Hepatocyte (in vitro differentiated cells): ENCODE data around the gene USP43. TPM values are rescaled to one million over a fixed set of nuclear protein-coding genes. Genes with fewer than 3 reads are reported as not detected.

Source experiments
- DNase-seq: peaks from one replicate; pipeline ENCODE4 v3.0.0-alpha.2; 2016; ENCODE audit warnings: low spot score
- H2AFZ ChIP-seq: fragments of 200-600 bp; sonication (generic); 2 replicates; pipeline ENCODE4 v1.6.0; 2016; ENCODE audit warnings: antibody characterized with exemption, mild to moderate bottlenecking
- H3K27ac ChIP-seq: fragments of 200-600 bp; sonication (generic); 2 replicates; pipeline ENCODE4 v1.5.1; 2016; ENCODE audit warnings: mild to moderate bottlenecking
- H3K27me3 ChIP-seq: fragments of 200-600 bp; sonication (generic); 2 replicates; pipeline ENCODE4 v1.6.1; 2016
- H3K36me3 ChIP-seq: fragments of 200-600 bp; sonication (generic); replicated peaks from 2 replicates; pipeline ENCODE4 v1.5.1; 2016; ENCODE audit warnings: low read depth; ENCODE audit not compliant: insufficient read depth
- H3K4me1 ChIP-seq: fragments of 200-600 bp; sonication (generic); 2 replicates; pipeline ENCODE4 v1.5.1; 2016; ENCODE audit warnings: mild to moderate bottlenecking, moderate library complexity; ENCODE audit not compliant: insufficient read depth
- H3K4me2 ChIP-seq: fragments of 200-600 bp; sonication (generic); 2 replicates; pipeline ENCODE4 v1.6.0; 2016
- H3K4me3 ChIP-seq: fragments of 200-600 bp; sonication (generic); 2 replicates; pipeline ENCODE4 v1.5.1; 2016; ENCODE audit warnings: mild to moderate bottlenecking
- H3K79me2 ChIP-seq: fragments of 200-600 bp; sonication (generic); 2 replicates; pipeline ENCODE4 v1.6.0; 2017; ENCODE audit warnings: mild to moderate bottlenecking
- H3K9me2 ChIP-seq: fragments of 200-600 bp; sonication (generic); replicated peaks from 2 replicates; pipeline ENCODE4 v1.6.0; 2017; ENCODE audit warnings: mild to moderate bottlenecking; ENCODE audit not compliant: insufficient read depth
- H3K9me3 ChIP-seq: fragments of 200-600 bp; sonication (generic); 2 replicates; pipeline ENCODE4 v1.5.1; 2016; ENCODE audit warnings: low read depth, mild to moderate bottlenecking
- H4K20me1 ChIP-seq: fragments of 200-600 bp; sonication (generic); 2 replicates; pipeline ENCODE4 v1.6.0; 2016; ENCODE audit warnings: mild to moderate bottlenecking; ENCODE audit not compliant: insufficient read depth, poor library complexity, severe bottlenecking
- EZH2 ChIP-seq: fragments of 200-600 bp; sonication (generic); IDR thresholded peaks from 2 replicates; pipeline ENCODE4 v1.6.1; 2016; ENCODE audit warnings: antibody characterized with exemption, mild to moderate bottlenecking, borderline replicate concordance
- EZH2phosphoT487 ChIP-seq: fragments of 200-600 bp; sonication (generic); IDR thresholded peaks from one replicate; pipeline ENCODE4 v1.6.1; 2018; ENCODE audit warnings: antibody characterized with exemption, mild to moderate bottlenecking, low read depth, moderate library complexity; ENCODE audit not compliant: unreplicated experiment, severe bottlenecking
- WGBS: methylation state at CpG from one replicate; pipeline ENCODE4 v1.1.6; 2016; ENCODE audit warnings: low lambda C conversion rate; ENCODE audit errors: missing lambda C conversion rate; 5-methylcytosine and 5-hydroxymethylcytosine counted together
- polyA plus RNA-seq: library from polyadenylated mRNA; unstranded; fragments of >200 nt; fragmentation: Nextera tagmentation; extraction: Ambion mirVana; gene quantifications from 2 replicates; pipeline ENCODE4 v1.2.1, GENCODE V29; 2016
- total RNA-seq: library from RNA; depleted of rRNA; stranded (reverse); fragments of >200 nt; gene quantifications from 2 replicates; pipeline ENCODE4 v1.2.3, GENCODE V29; 2014
- TF ChIP-seq, protein P1 (sequence below): fragments of 200-600 bp; sonication (generic); IDR thresholded peaks from 2 replicates; pipeline ENCODE4 v1.5.1; 2016; ENCODE audit warnings: antibody characterized with exemption, mild to moderate bottlenecking; ENCODE audit not compliant: poor library complexity

Gene USP43
- total and polyA plus RNA-seq, 2 experiments from 2014 or later: 3.6 to 5.2 TPM

DNA sequence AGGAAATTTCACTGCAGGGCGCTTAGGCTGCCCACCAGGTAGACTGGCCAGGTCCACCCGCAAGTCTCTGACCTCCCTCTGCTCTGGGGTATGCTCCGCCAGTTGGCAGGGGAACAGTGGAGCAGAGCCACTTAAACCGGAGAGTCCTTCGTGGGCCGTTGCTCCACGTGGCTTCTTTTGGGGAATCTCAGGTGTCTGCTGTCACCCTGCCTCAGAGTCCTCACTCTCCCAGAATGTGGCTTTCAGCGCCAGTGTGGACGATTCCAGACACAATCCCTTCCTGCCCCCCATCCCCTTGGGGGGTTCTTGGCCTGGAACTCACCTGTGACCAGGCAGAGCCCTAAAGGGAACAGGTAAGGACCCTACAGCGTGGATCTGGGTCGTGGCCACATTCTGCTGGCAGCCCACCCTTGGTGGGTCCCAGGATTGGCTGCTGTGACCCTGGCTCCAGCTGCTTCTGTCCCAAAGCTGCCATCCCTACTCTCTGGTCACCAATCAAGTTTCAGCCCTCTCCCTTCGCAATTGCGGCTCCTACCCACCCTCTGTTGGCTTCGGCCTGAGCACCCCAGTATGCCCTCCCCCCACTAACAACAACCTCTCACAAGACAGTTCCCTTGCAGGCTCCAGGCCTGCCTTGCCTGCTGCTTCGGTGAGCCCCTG lies 123.8 kb downstream of the USP43 start:
- Histone ChIP-seq H3K9me3 (no peaks in the 10 kb centered on the region), H3K4me1 (no peaks in the 10 kb centered on the region), H3K4me2 (no peak overlapping the region), H3K36me3 (no peaks in the 10 kb centered on the region), H3K79me2 (no peaks in the 10 kb centered on the region), H3K4me3 (no peak overlapping the region), H3K9me2 (no peaks in the 10 kb centered on the region), H3K27ac (no peak overlapping the region), H3K27me3 (peaks cover 4% of the 10 kb centered on the region), H4K20me1 (no peaks in the 10 kb centered on the region), H2AFZ (no peak overlapping the region)
- TF ChIP-seq, protein P1, sequence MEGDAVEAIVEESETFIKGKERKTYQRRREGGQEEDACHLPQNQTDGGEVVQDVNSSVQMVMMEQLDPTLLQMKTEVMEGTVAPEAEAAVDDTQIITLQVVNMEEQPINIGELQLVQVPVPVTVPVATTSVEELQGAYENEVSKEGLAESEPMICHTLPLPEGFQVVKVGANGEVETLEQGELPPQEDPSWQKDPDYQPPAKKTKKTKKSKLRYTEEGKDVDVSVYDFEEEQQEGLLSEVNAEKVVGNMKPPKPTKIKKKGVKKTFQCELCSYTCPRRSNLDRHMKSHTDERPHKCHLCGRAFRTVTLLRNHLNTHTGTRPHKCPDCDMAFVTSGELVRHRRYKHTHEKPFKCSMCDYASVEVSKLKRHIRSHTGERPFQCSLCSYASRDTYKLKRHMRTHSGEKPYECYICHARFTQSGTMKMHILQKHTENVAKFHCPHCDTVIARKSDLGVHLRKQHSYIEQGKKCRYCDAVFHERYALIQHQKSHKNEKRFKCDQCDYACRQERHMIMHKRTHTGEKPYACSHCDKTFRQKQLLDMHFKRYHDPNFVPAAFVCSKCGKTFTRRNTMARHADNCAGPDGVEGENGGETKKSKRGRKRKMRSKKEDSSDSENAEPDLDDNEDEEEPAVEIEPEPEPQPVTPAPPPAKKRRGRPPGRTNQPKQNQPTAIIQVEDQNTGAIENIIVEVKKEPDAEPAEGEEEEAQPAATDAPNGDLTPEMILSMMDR: no peak
- TF ChIP-seq EZH2phosphoT487: no peak
- no peak for TF ChIP-seq EZH2
- 94% methylated on average over 15 of the region's 15 CpGs for WGBS
- no peak for DNase-seq

DNA sequence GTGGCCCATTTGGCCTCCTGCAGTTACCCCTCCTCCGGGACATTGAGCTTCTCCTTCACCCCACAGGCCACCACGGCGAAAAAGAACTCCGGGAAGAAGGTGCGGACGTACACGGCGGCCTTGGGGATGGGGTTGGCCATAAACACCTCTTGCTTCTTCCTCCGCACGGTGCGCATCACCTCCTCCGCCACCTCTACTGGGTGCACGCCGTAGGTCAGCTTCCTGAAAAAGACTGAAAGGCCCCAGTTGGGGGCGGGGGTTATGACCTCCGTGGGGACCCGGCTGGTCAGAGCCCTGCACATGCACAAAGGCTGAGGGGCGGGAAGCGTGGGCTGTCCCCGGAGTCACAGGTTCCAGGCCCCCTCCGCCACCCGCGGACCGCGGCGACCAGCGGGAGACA lies 126.1 kb downstream of the USP43 start:
- 98% methylated on average over 26 of the region's 27 CpGs for WGBS
- H3K4me2 ChIP-seq: no peak overlapping the region
- H4K20me1 ChIP-seq: no peaks in the 10 kb centered on the region

DNA sequence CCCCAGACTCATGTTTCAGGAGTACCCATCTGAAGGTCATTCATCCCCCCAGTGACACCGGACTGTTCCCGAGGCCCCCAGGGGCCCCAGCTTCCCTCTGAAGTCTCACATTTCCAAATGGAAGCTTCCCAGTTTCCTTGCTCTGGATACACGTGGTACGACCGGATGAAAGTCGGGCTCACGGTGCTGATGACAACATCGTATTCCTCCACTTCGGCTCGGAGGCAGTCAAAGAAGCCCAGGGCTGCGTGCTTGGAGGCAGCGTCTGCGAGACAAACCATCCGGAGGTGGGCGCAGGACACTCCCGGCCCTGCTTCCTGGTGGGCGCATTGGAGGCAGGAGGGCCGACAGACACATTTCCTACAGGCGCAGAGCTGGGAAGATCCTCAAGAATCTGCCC lies 127.3 kb downstream of the USP43 start:
- Histone ChIP-seq H3K27ac (no peak overlapping the region), H3K4me3 (no peak overlapping the region), H3K27me3 (no peaks in the 10 kb centered on the region), H2AFZ (no peak overlapping the region), H4K20me1 (no peaks in the 10 kb centered on the region), H3K36me3 (no peaks in the 10 kb centered on the region), H3K9me2 (no peaks in the 10 kb centered on the region), H3K4me1 (no peaks in the 10 kb centered on the region), H3K79me2 (no peaks in the 10 kb centered on the region), H3K4me2 (no peak overlapping the region), H3K9me3 (no peaks in the 10 kb centered on the region)
- no peak for TF ChIP-seq EZH2
- TF ChIP-seq, protein P1: no peak
- TF ChIP-seq EZH2phosphoT487: no peak
- DNase-seq: no peak
- 93% methylated on average over 19 of the region's 19 CpGs for WGBS

More for the DNA sequence above, 126.1 kb downstream of the USP43 start:
- no peaks in the 10 kb centered on the region for H3K9me2 ChIP-seq
- no peaks in the 10 kb centered on the region for H3K79me2 ChIP-seq
- H3K36me3 ChIP-seq: no peaks in the 10 kb centered on the region
- H3K4me1 ChIP-seq: no peaks in the 10 kb centered on the region
- no peaks in the 10 kb centered on the region for H3K27me3 ChIP-seq
- no peak overlapping the region for H2AFZ ChIP-seq
- no peak for DNase-seq
- H3K9me3 ChIP-seq: no peaks in the 10 kb centered on the region
- no peak overlapping the region for H3K27ac ChIP-seq
- no peak for TF ChIP-seq EZH2
- no peak for TF ChIP-seq EZH2phosphoT487
- TF ChIP-seq, protein P1: no peak
- no peak overlapping the region for H3K4me3 ChIP-seq

DNA sequence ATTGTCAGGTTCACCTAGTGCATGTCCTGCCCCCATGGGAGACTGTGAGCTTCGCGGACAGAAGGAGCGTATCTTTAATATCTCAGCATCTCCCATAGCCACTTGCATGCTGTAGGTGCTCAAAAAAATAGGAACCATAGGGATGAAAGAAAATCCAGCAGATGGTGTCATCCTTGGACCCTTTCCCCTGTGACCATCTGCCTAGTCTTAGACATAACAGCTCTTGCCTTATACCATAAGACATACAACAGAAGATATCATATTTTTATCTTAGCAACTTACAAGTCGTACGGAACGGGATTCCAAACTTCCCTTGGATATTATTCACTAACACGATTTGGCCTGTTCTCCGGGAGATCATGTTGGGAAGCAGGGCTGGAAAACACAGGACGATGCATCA lies 131.6 kb downstream of the USP43 start:
- TF ChIP-seq, protein P1: no peak
- TF ChIP-seq EZH2 (no peak), EZH2phosphoT487 (no peak)
- no peak overlapping the region for H3K4me2 ChIP-seq
- H3K27ac ChIP-seq: no peak overlapping the region
- no peaks in the 10 kb centered on the region for H4K20me1 ChIP-seq
- H3K79me2 ChIP-seq: no peaks in the 10 kb centered on the region
- WGBS: 95% methylated on average over 9 of the region's 9 CpGs
- no peak for DNase-seq
- H3K9me3 ChIP-seq: no peaks in the 10 kb centered on the region
- no peak overlapping the region for H3K4me3 ChIP-seq
- H3K4me1 ChIP-seq: no peaks in the 10 kb centered on the region
- no peaks in the 10 kb centered on the region for H3K27me3 ChIP-seq
- H3K36me3 ChIP-seq: no peaks in the 10 kb centered on the region
- no peak overlapping the region for H2AFZ ChIP-seq
- H3K9me2 ChIP-seq: no peaks in the 10 kb centered on the region
